ENCODE measurements around the gene DYNLL2. TPM values are rescaled to one million over a fixed set of nuclear protein-coding genes. Genes with fewer than 3 reads are reported as not detected.
A peak's percentile ranks its signal among the peaks of the same experiment; 100 is the strongest.

The DYNLL2 gene
- total and polyA plus RNA-seq, 4 experiments from 2014 or later, result 0.56 to 45.8 (median 23.5) TPM

DNA sequence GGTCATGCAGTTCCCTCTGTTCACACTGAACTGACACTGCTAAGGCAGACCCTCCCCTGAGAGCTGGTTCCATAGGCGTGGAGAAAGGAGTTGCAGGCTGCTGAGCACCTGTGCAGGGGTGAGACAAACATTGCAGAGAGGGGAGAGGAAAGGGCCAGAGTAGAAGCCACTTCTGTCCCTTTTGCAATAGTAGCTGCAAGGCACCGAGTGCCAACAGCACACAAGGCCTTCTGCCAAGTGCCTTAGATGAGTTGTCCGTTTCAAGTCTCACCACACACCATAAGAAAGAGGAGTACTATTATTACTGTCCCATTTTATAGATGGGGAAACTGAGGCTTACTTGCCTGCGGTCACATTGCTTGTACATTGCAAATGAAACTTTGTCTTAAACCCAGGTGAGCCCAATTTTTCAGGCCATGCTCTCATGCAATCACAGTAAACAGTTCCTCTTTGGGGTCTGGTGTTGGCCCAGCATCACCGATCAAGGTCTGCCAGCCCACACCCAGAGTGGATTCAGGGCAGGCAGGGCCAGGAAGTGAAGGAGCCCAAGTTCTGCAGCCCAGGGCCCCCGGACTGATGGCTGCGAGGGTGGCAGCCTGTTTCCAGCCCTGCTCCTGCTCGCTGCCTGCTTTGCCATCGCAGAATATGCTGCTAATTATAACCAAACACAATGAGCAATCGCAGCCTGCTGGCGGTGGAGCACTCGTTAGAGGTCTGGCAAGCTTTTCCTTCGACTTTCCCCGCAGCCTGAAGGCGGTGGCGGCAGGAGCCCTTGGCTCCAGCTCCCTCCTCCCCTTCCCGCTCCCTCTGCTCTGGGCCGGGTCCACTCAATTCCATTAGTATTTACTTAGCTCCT lies 36.8 kb upstream of the DYNLL2 start:
- intact Hi-C loops (cut with micrococcal nuclease), result no loop called here
- Mint-ChIP-seq H3K27me3 (peaks cover 14 to 28% of the 10 kb centered on the region in 2 donors), H3K4me3 (no peak overlapping the region), H3K27ac (no peak overlapping the region), H3K36me3 (no peaks in the 10 kb centered on the region), H3K9me3 (peaks cover 0 to 4% (median 0%) of the 10 kb centered on the region in 8 donors), H3K4me1 (no peaks in the 10 kb centered on the region)
- no peak for DNase-seq
- ChIA-PET CTCF (ENCODE audit: partially characterized antibody) (no interaction called here), POLR2A (ENCODE audit: partially characterized antibody) (no interaction called here)
- Histone ChIP-seq H3K36me3 (ENCODE audit: insufficient read depth, low read length) (no peaks in the 10 kb centered on the region), H3K9me3 (ENCODE audit: control insufficient read depth in 1 of 2, low read length in 2 of 2) (no peaks in the 10 kb centered on the region), H3K27ac (ENCODE audit: low read depth, low read length) (no peak overlapping the region), H3K4me1 (ENCODE audit: insufficient read depth, low read length) (no peaks in the 10 kb centered on the region), H3K27me3 (ENCODE audit: insufficient read depth, low read length) (no peaks in the 10 kb centered on the region), H3K4me3 (ENCODE audit: low read length in 2 of 2) (no peak overlapping the region)

DNA sequence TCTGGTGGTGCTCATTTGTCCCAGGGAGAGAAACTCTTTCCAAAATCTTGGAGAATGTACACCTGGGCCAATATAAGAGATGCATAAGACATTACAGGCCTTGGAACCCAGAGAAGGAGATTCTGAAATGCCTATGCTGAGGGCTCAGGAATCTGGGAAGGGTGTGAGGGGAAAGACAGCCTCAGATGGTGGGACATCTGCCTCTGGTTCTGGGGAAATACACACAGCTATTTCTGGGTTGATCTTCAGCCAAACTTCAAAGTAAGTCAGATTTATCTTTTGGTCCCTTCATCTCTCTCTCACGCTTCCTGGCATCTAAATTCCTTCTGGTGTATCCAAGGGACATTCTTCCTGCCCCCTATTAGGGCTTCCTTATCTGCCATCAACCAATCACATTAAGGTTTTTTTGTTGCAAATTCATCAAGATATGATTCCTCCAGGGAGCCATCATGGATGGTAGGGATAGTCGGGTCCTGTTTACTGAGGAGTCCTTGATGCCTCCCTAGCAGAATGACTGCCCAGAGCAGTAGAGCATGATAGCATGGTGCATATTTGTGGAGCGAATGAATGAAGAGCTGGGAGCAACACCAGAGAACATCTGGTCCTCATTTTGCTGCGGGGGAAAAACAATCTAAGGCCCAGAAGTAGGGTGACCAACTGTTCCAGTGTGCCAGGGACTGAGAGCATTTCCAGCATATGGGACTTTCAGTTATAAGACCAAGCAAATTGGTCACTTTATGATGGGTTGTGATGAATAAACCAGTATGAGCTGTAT lies 35.7 kb upstream of the DYNLL2 start:
- intact Hi-C loops (cut with micrococcal nuclease), result no loop called here
- H3K36me3 ChIP-seq (ENCODE audit: insufficient read depth, low read length), result no peaks in the 10 kb centered on the region
- H3K9me3 ChIP-seq (ENCODE audit: control insufficient read depth in 1 of 2, low read length in 2 of 2), result no peaks in the 10 kb centered on the region
- Mint-ChIP-seq H3K27me3 (peaks cover 14 to 23% of the 10 kb centered on the region in 2 donors), H3K27ac (no peak overlapping the region), H3K4me3 (no peak overlapping the region), H3K36me3 (no peaks in the 10 kb centered on the region), H3K9me3 (peaks cover 0 to 4% (median 0%) of the 10 kb centered on the region in 8 donors), H3K4me1 (no peaks in the 10 kb centered on the region)
- H3K4me3 ChIP-seq (ENCODE audit: low read length in 2 of 2), result no peak overlapping the region
- ChIA-PET POLR2A (ENCODE audit: partially characterized antibody) (interaction anchor here (1.2 kb wide), 1 partner anchor 36 kb away, joined by 3 read pairs; no protein-coding TSS in a partner anchor), CTCF (ENCODE audit: partially characterized antibody) (no interaction called here)
- no peak overlapping the region for H3K27ac ChIP-seq (ENCODE audit: low read depth, low read length)
- no peaks in the 10 kb centered on the region for H3K4me1 ChIP-seq (ENCODE audit: insufficient read depth, low read length)
- no peaks in the 10 kb centered on the region for H3K27me3 ChIP-seq (ENCODE audit: insufficient read depth, low read length)
- DNase-seq, result no peak

DNA sequence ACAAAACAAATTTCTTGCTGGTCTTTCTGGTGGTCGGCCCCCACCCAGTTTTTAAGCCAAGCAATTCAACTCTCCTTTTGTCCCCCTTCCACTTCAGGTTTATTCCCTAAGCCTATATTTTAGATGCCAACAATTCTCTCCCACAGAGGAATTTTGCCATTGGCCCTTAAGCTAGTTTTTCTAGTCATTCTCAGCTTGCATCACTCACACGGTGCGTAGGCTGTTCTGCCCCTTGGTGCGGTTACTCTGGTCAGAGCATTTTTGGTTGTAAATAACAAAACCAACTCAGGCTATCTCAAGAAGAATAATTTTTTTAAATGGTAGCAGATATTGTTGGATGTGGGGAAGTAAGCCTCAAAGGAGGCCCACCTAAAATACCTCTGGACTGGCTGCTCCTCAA lies 33.7 kb upstream of the DYNLL2 start:
- POLR2A ChIA-PET (ENCODE audit: partially characterized antibody), result no interaction called here

DNA sequence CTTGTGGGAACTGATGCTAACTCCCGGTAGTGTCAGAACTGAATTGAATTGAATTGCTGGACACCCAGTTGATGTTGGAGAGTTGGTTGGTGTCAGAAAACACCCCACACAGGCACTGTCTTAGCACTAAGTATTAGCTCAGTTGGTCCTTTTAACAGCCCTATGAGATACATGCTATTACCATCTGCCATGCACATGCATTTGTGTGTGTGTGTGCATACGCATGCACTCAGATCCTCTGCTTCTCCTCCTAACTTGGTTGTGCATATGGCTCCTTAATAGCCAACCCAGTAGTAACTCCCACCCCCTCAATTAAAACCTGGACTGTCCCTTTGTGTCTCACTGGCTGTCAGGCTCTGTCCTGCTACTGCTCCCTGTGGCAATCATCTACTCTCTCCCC lies 32.3 kb upstream of the DYNLL2 start:
- no peaks in the 10 kb centered on the region for H3K36me3 Mint-ChIP-seq
- H3K4me3 Mint-ChIP-seq, result no peak overlapping the region
- Histone ChIP-seq H3K9me3 (ENCODE audit: control insufficient read depth in 1 of 2, low read length in 2 of 2) (no peaks in the 10 kb centered on the region), H3K27ac (ENCODE audit: low read depth, low read length) (no peak overlapping the region), H3K4me3 (ENCODE audit: low read length in 2 of 2) (no peak overlapping the region), H3K36me3 (ENCODE audit: insufficient read depth, low read length) (no peaks in the 10 kb centered on the region), H3K4me1 (ENCODE audit: insufficient read depth, low read length) (no peaks in the 10 kb centered on the region), H3K27me3 (ENCODE audit: insufficient read depth, low read length) (no peaks in the 10 kb centered on the region)
- peaks cover 4 to 6% of the 10 kb centered on the region in 2 donors for H3K27me3 Mint-ChIP-seq
- DNase-seq, result no peak
- peaks cover 0 to 6% (median 3%) of the 10 kb centered on the region in 4 donors for H3K4me1 Mint-ChIP-seq
- H3K9me3 Mint-ChIP-seq, result no peaks in the 10 kb centered on the region
- no peak overlapping the region for H3K27ac Mint-ChIP-seq
- ChIA-PET CTCF (ENCODE audit: partially characterized antibody) (no interaction called here), POLR2A (ENCODE audit: partially characterized antibody) (no interaction called here)
- intact Hi-C loops (cut with micrococcal nuclease), result no loop called here

More for the DNA sequence above, 33.7 kb upstream of the DYNLL2 start:
- Mint-ChIP-seq H3K27ac (no peak overlapping the region), H3K9me3 (peaks cover 0 to under 1% (median 0%) of the 10 kb centered on the region in 8 donors), H3K27me3 (peaks cover 2 to 7% of the 10 kb centered on the region in 2 donors), H3K36me3 (no peaks in the 10 kb centered on the region), H3K4me3 (no peak overlapping the region), H3K4me1 (peaks cover 0 to 6% (median 3%) of the 10 kb centered on the region in 4 donors)
- no peaks in the 10 kb centered on the region for H3K4me1 ChIP-seq (ENCODE audit: insufficient read depth, low read length)
- CTCF ChIA-PET (ENCODE audit: partially characterized antibody), result no interaction called here
- H3K9me3 ChIP-seq (ENCODE audit: control insufficient read depth in 1 of 2, low read length in 2 of 2), result no peaks in the 10 kb centered on the region
- H3K27ac ChIP-seq (ENCODE audit: low read depth, low read length), result no peak overlapping the region
- DNase-seq, result no peak
- H3K4me3 ChIP-seq (ENCODE audit: low read length in 2 of 2), result no peak overlapping the region
- H3K27me3 ChIP-seq (ENCODE audit: insufficient read depth, low read length), result no peaks in the 10 kb centered on the region
- intact Hi-C loops (cut with micrococcal nuclease), result no loop called here
- no peaks in the 10 kb centered on the region for H3K36me3 ChIP-seq (ENCODE audit: insufficient read depth, low read length)

DNA sequence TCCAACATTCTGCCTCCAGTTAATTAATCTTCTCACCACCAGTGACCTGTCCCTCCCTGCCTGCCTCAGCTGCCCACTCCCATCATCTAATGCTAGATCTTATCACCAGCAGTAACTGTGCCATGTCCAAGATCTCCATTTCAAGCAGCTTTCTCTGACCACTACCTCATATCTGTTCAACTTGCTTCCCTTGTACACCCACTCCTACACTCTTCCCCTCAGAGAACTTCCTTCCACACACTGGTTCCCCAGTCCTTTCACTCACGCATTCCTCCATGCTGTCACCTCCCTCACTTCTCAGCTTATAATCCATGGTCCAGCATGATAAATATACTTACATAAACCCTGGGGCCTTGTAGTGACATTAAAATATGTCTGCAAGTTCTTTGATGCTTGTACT lies 31.8 kb upstream of the DYNLL2 start:
- no peak for DNase-seq
- peaks cover 4% of the 10 kb centered on the region in 2 donors for H3K27me3 Mint-ChIP-seq
- H3K27ac Mint-ChIP-seq, result peak overlapping the region in 1 of 7 donors; percentile 54
- CTCF ChIA-PET (ENCODE audit: partially characterized antibody), result no interaction called here
- peaks cover 0 to 6% (median 3%) of the 10 kb centered on the region in 4 donors for H3K4me1 Mint-ChIP-seq
- no peak overlapping the region for H3K27ac ChIP-seq (ENCODE audit: low read depth, low read length)
- H3K4me1 ChIP-seq (ENCODE audit: insufficient read depth, low read length), result no peaks in the 10 kb centered on the region
- intact Hi-C loops (cut with micrococcal nuclease), result no loop called here
- POLR2A ChIA-PET (ENCODE audit: partially characterized antibody), result no interaction called here
- no peak overlapping the region for H3K4me3 ChIP-seq (ENCODE audit: low read length in 2 of 2)
- H3K36me3 ChIP-seq (ENCODE audit: insufficient read depth, low read length), result no peaks in the 10 kb centered on the region
- no peak overlapping the region for H3K4me3 Mint-ChIP-seq
- H3K9me3 ChIP-seq (ENCODE audit: control insufficient read depth in 1 of 2, low read length in 2 of 2), result no peaks in the 10 kb centered on the region
- H3K36me3 Mint-ChIP-seq, result no peaks in the 10 kb centered on the region
- H3K9me3 Mint-ChIP-seq, result no peaks in the 10 kb centered on the region
- no peaks in the 10 kb centered on the region for H3K27me3 ChIP-seq (ENCODE audit: insufficient read depth, low read length)

DNA sequence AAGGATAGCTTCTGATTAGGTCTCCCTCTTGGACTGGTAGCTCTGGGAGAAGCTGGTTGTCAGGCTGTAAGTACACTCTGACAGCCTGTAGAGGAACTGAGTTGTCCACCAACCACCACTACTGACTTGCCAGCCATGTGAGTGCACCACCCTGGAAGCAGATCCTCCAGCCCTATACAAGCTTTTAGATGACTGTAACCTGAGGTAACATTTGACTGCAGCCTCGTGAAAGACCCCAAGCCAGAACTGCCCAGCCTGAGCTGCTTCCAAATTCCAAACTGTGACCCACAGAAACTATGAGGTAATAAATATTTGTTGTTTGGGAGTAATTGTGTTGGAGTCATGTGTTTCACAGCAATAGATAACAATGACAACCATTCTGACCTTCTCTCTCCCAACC lies 30.8 kb upstream of the DYNLL2 start:
- Mint-ChIP-seq H3K36me3 (no peaks in the 10 kb centered on the region), H3K27me3 (peaks cover 4% of the 10 kb centered on the region in 2 donors), H3K9me3 (no peaks in the 10 kb centered on the region), H3K4me3 (no peak overlapping the region), H3K4me1 (peaks cover 0 to 6% (median 3%) of the 10 kb centered on the region in 4 donors), H3K27ac (peak overlapping the region in 1 of 7 donors; percentile 14)
- DNase-seq, result no peak
- Histone ChIP-seq H3K27me3 (ENCODE audit: insufficient read depth, low read length) (no peaks in the 10 kb centered on the region), H3K4me3 (ENCODE audit: low read length in 2 of 2) (no peak overlapping the region), H3K36me3 (ENCODE audit: insufficient read depth, low read length) (no peaks in the 10 kb centered on the region), H3K9me3 (ENCODE audit: control insufficient read depth in 1 of 2, low read length in 2 of 2) (no peaks in the 10 kb centered on the region), H3K4me1 (ENCODE audit: insufficient read depth, low read length) (no peaks in the 10 kb centered on the region), H3K27ac (ENCODE audit: low read depth, low read length) (no peak overlapping the region)
- POLR2A ChIA-PET (ENCODE audit: partially characterized antibody), result no interaction called here
- intact Hi-C loops (cut with micrococcal nuclease), result no loop called here
- CTCF ChIA-PET (ENCODE audit: partially characterized antibody), result interaction anchor here (1.5 kb wide), 1 partner anchor 9 kb away, joined by 3 read pairs; no protein-coding TSS in a partner anchor

DNA sequence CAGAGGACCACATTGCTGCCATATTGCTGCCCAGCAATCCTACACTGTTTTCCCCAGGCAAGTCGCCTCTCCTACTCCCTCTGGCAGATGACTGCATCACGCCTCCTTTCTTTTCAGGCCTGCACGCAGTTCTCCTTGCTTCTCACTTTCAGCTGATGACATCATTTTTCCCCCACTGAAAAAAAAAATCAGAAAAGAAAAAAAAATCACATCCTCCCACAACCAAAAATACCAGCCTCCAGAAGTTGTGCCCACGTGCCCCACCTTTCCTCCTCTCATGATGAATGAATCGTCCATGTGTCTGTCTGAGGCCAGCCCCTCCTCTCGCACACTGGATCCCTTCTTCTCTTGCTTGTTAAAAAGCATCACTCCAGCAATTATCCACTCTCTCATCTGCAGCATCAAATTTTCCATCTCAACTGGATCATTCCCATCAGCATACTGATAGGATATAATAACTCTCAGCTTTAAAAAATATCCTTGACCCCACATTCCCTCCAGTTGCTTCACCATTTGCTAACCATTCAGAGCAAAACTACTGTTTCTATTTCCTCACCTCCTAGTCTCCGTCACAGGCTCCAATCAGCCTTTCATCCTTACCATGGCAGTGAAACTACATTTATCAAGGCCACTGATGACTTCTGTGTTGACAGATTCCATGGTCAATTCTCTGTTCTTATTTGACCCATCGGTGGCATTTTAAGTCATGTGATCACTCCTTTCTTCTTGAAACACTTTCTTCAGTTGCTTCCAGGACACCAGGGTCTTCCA lies 30.1 kb upstream of the DYNLL2 start:
- intact Hi-C loops (cut with micrococcal nuclease), result no loop called here
- Histone ChIP-seq H3K4me3 (ENCODE audit: low read length in 2 of 2) (no peak overlapping the region), H3K36me3 (ENCODE audit: insufficient read depth, low read length) (no peaks in the 10 kb centered on the region), H3K9me3 (ENCODE audit: control insufficient read depth in 1 of 2, low read length in 2 of 2) (no peaks in the 10 kb centered on the region), H3K4me1 (ENCODE audit: insufficient read depth, low read length) (no peaks in the 10 kb centered on the region), H3K27me3 (ENCODE audit: insufficient read depth, low read length) (no peaks in the 10 kb centered on the region), H3K27ac (ENCODE audit: low read depth, low read length) (no peak overlapping the region)
- Mint-ChIP-seq H3K4me3 (no peak overlapping the region), H3K27me3 (peaks cover 0 to 4% of the 10 kb centered on the region in 2 donors), H3K27ac (no peak overlapping the region), H3K9me3 (no peaks in the 10 kb centered on the region), H3K4me1 (peaks cover 0 to 6% (median 3%) of the 10 kb centered on the region in 4 donors), H3K36me3 (no peaks in the 10 kb centered on the region)
- DNase-seq, result no peak
- ChIA-PET CTCF (ENCODE audit: partially characterized antibody) (interaction anchor here (1.5 kb wide), 1 partner anchor 8 kb away, joined by 3 read pairs; no protein-coding TSS in a partner anchor), POLR2A (ENCODE audit: partially characterized antibody) (no interaction called here)

Data from CD4-positive, alpha-beta memory T cell (primary cell).